Panc1 (cell line): ENCODE measurements around the gene PRMT5. TPM values are rescaled to one million over a fixed set of nuclear protein-coding genes. Genes with fewer than 3 reads are reported as not detected.

Source experiments
- ATAC-seq: fragments of 200-7000 bp; cut with Tn5 transposase; 2 replicates; pipeline ENCODE4 v1.9.1; 2020; ENCODE audit warnings: mild to moderate bottlenecking, moderate library complexity
- BruUV-seq: library from RNA; stranded (reverse); fragments of 400-500 nt; replicated peaks from 2 replicates; lab custom pipeline; 2021; lab: Mats Ljungman, UMichigan
- CTCF ChIA-PET: fragments of 300-600 bp; sonication (Branson Sonifier 250); formaldehyde crosslinking; loops from one replicate; lab custom pipeline; 2022; ENCODE audit warnings: antibody characterized with exemption; lab: Charles Lee
- POLR2A ChIA-PET: fragments of 300-600 bp; sonication (Branson Sonifier 250); formaldehyde crosslinking; loops from one replicate; lab custom pipeline; 2022; ENCODE audit warnings: antibody characterized with exemption; lab: Charles Lee
- DNase-seq: peaks from one replicate; pipeline ENCODE4 v3.0.0-alpha.2; 2010; ENCODE audit warnings: low read depth, low spot score
- H3K27ac ChIP-seq: 2 replicates; pipeline ENCODE4 v1.5.1; 2011; ENCODE audit warnings: mild to moderate bottlenecking, low read length, inconsistent platforms
- H3K27me3 ChIP-seq: fragments of 200-500 bp; sonication (Bioruptor generic); 2 replicates; pipeline ENCODE4 v1.6.0; 2014; ENCODE audit warnings: low read length, inconsistent platforms; ENCODE audit not compliant: control insufficient read depth, insufficient read depth
- H3K36me3 ChIP-seq: fragments of 200-500 bp; sonication (Bioruptor generic); 2 replicates; pipeline ENCODE4 v1.5.1; 2014; ENCODE audit warnings: inconsistent platforms, mild to moderate bottlenecking, low read length, moderate library complexity; ENCODE audit not compliant: control insufficient read depth, insufficient read depth
- H3K4me1 ChIP-seq: 2 replicates; pipeline ENCODE4 v1.5.1; 2011; ENCODE audit warnings: inconsistent platforms, mild to moderate bottlenecking, low read length, moderate library complexity; ENCODE audit not compliant: control insufficient read depth, insufficient read depth
- H3K4me3 ChIP-seq, 2 experiments: 2 replicates each; pipeline ENCODE4 v1.5.1; 2011 to 2012; ENCODE audit warnings: low read depth in 2 of 2, low read length in 2 of 2, mild to moderate bottlenecking in 2 of 2, inconsistent platforms in 1 of 2, moderate library complexity in 1 of 2
- H3K9me3 ChIP-seq: fragments of 200-500 bp; sonication (Bioruptor generic); 2 replicates; pipeline ENCODE4 v1.5.1; 2014; ENCODE audit warnings: low read depth, mild to moderate bottlenecking, inconsistent platforms, low read length, moderate library complexity; ENCODE audit not compliant: control insufficient read depth, insufficient read depth
- CTCF ChIP-seq: fragments of 450-650 bp; IDR thresholded peaks from 2 replicates; pipeline ENCODE4 v1.5.1; 2017; ENCODE audit warnings: mild to moderate bottlenecking
- POLR2AphosphoS5 ChIP-seq: IDR thresholded peaks from 2 replicates; pipeline ENCODE4 v1.6.1; 2012; ENCODE audit warnings: mild to moderate bottlenecking, low read depth, low read length, moderate library complexity
- REST ChIP-seq, 2 experiments: IDR thresholded peaks; 2 replicates each; pipeline ENCODE4 v1.6.1; 2011 to 2012; ENCODE audit warnings: low read depth in 2 of 2, control low read depth in 1 of 2, low read length in 1 of 2, mild to moderate bottlenecking in 1 of 2, moderate library complexity in 1 of 2; ENCODE audit not compliant: insufficient read depth in 1 of 2
- SIN3A ChIP-seq: IDR thresholded peaks from 2 replicates; pipeline ENCODE4 v1.6.1; 2012; ENCODE audit warnings: low read depth, mild to moderate bottlenecking, low read length, moderate library complexity, borderline replicate concordance; ENCODE audit not compliant: insufficient read depth
- TCF7L2 ChIP-seq: IDR thresholded peaks from 2 replicates; pipeline ENCODE4 v1.6.1; 2011; ENCODE audit warnings: mild to moderate bottlenecking, low read depth, low read length, inconsistent platforms
- in situ Hi-C: cut with HindIII; loops from 2 replicates; pipeline ENCODE4 v1.10.0; 2016; ENCODE audit warnings: low sequenced_read_pairs, low pct_unique_long_range_greater_than_20kb
- intact Hi-C: fragments of 100-400 bp; cut with micrococcal nuclease; formaldehyde crosslinking; loops from one replicate; pipeline ENCODE4 v1.10.0; 2022; ENCODE audit not compliant: unreplicated experiment
- total RNA-seq: library from RNA; stranded (reverse); gene quantifications from one replicate; pipeline ENCODE4 v1.2.1, GENCODE V29; 2021; ENCODE audit not compliant: unreplicated experiment

PRMT5 gene
- total RNA-seq, 1 experiment from 2014 or later = 108 TPM

GRCh38 chr14:22929961-22930364 lies 787 bp upstream of the PRMT5 start:
- no peak for DNase-seq
- TF ChIP-seq REST (IDR thresholded peaks at IDR 0.05; ENCODE audit: insufficient read depth in 1 of 2, low read depth in 2 of 2, low read length in 1 of 2) (no peak), POLR2AphosphoS5 (no peak), TCF7L2 (no peak), CTCF (no peak), SIN3A (no peak)
- no peaks in the 10 kb centered on the region for H3K9me3 ChIP-seq
- peaks cover 9% of the 10 kb centered on the region for H3K4me1 ChIP-seq
- no TSS peak for BruUV-seq
- H3K27me3 ChIP-seq = no peaks in the 10 kb centered on the region
- POLR2A ChIA-PET = interaction anchor here (1.2 kb wide), 1 partner anchor 27 kb away, joined by 4 read pairs; the partner anchor contains the start of gene HAUS4
- H3K27ac ChIP-seq = peak overlapping the region; percentile 91
- peaks cover 6% of the 10 kb centered on the region for H3K36me3 ChIP-seq
- peak; percentile 9 for ATAC-seq
- in situ Hi-C loops = no loop called here
- intact Hi-C loops = loop anchor here (5.0 kb wide), 1 partner anchor 127 kb away; the partner anchor contains the start of gene CDH24
- H3K4me3 ChIP-seq = peak overlapping the region; percentile 86 to 95
- CTCF ChIA-PET = interaction anchor here (0.5 to 1.0 kb wide), 4 partner anchors 19 to 240 kb away, joined by 3 to 4 read pairs (median 3); no protein-coding TSS in a partner anchor

DNA sequence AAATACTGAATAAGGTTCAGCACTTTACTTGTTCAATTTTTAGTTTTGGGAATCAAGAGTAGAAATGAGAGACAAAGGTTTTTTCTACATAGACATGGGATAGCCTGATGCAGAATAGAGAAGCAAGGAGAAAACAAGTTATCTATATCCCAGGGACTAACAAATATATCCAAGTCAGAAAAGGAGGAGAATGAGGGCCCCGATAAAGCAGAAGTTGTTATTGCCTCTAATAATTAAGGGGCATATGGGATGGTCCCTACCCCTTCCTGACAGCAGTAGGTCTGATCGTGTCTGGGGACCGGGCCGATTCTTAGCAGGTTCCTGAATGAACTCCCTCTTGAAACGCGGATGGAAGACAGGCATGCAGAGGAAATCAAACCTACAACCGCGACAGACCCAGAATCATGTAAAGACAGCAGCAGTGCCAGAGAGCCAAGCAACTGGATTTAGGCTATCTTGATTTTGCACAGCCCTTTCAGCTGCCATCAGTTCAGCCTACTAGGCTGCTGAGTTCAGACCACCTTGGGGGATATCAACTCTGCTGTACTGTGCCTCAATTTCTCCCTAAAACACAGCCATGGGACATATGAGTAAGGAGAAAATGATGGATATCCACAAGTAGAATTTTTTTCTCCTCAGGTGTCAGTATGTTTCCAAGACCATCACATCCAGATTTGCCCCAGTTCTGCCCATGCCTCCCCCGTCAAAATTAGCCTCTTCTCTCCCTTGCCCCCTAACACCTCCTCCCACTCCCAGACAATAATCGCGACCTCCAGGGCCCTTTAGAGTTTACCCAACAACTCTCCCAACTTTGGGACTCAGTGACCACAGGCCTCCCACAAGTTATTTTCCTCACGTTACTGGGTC lies 706 bp downstream of the PRMT5 start:
- intact Hi-C loops = no loop called here

More for the DNA sequence above, 706 bp downstream of the PRMT5 start:
- Histone ChIP-seq H3K27me3 (no peaks in the 10 kb centered on the region), H3K36me3 (peaks cover 10% of the 10 kb centered on the region), H3K4me1 (peaks cover 9% of the 10 kb centered on the region), H3K9me3 (no peaks in the 10 kb centered on the region), H3K27ac (peak overlapping the region; percentile 87), H3K4me3 (peak overlapping the region; percentile 86 to 95)
- TF ChIP-seq REST (IDR thresholded peaks at IDR 0.05; ENCODE audit: insufficient read depth in 1 of 2, low read depth in 2 of 2, low read length in 1 of 2) (no peak), TCF7L2 (no peak), SIN3A (no peak), POLR2AphosphoS5 (no peak), CTCF (no peak)
- ATAC-seq (no peak), DNase-seq (no peak)
- ChIA-PET POLR2A (interaction anchor here (1.2 kb wide), 1 partner anchor 28 kb away, joined by 4 read pairs; the partner anchor contains the start of gene HAUS4), CTCF (interaction anchor here (0.6 to 1.1 kb wide), 3 partner anchors 13 to 118 kb away, joined by 4 to 5 read pairs (median 5); partner anchors contain the start of gene AJUBA)
- in situ Hi-C loops = no loop called here
- BruUV-seq = TSS peak; percentile 88
